ENCODE results near the gene ARL6IP6. TPM values are rescaled to one million over a fixed set of nuclear protein-coding genes. Genes with fewer than 3 reads are reported as not detected.

Gene ARL6IP6
- total RNA-seq = 10 to 100 TPM in 3 of 4 donors, 1 to 10 TPM in 1; 8.7 to 47.1 (median 22.8) TPM

GRCh38 chr2:152718076-152718908, at the start of gene ARL6IP6:
TSS of gene ARL6IP6 (plus strand) at chr2:152718620. CDS start at chr2:152718625, 5 bp downstream.
- DNase-seq = peak; percentile 89
- Histone ChIP-seq H3K36me3 (no peaks in the 10 kb centered on the region), H3K4me3 (peak within 1 kb of the TSS; percentile 96 to 98), H3K27me3 (no peaks in the 10 kb centered on the region), H3K27ac (peak within 1 kb of the TSS; percentile 97 to 98), H3K9me3 (no peaks in the 10 kb centered on the region), H3K4me1 (peaks cover 7 to 9% of the 10 kb centered on the region in 2 donors)
- TF ChIP-seq POLR2A (IDR thresholded peaks at IDR 0.05) = peak; percentile 81 to 86
- peak in 1 of 4 experiments; percentile 4 for TF ChIP-seq CTCF (IDR thresholded peaks at IDR 0.05)
- intact Hi-C loops (cut with DNase I; ENCODE audit: low total_unique reads) = loop anchor here (10.0 kb wide), 1 partner anchor 543 kb away; the partner anchor contains the start of gene STAM2

GRCh38 chr2:152674334-152674733, 44.1 kb upstream of the ARL6IP6 start:
- DNase-seq = no peak
- intact Hi-C loops (cut with DNase I; ENCODE audit: low total_unique reads) = no loop called here
- Histone ChIP-seq H3K9me3 (no peaks in the 10 kb centered on the region), H3K36me3 (no peaks in the 10 kb centered on the region), H3K27ac (no peak overlapping the region), H3K4me1 (no peaks in the 10 kb centered on the region), H3K27me3 (no peaks in the 10 kb centered on the region), H3K4me3 (no peak overlapping the region)
- no peak for TF ChIP-seq POLR2A (IDR thresholded peaks at IDR 0.05)
- TF ChIP-seq CTCF (IDR thresholded peaks at IDR 0.05) = no peak

GRCh38 chr2:152676461-152676860, 42.0 kb upstream of the ARL6IP6 start:
- Histone ChIP-seq H3K4me1 (no peaks in the 10 kb centered on the region), H3K27me3 (no peaks in the 10 kb centered on the region), H3K27ac (no peak overlapping the region), H3K9me3 (no peaks in the 10 kb centered on the region), H3K4me3 (no peak overlapping the region), H3K36me3 (no peaks in the 10 kb centered on the region)
- DNase-seq = no peak
- intact Hi-C loops (cut with DNase I; ENCODE audit: low total_unique reads) = no loop called here
- TF ChIP-seq POLR2A (IDR thresholded peaks at IDR 0.05) (no peak), CTCF (IDR thresholded peaks at IDR 0.05) (no peak)

- intact Hi-C loops (cut with DNase I; ENCODE audit: low total_unique reads) = no loop called here
- no peaks in the 10 kb centered on the region for H3K9me3 ChIP-seq
- no peak for DNase-seq
- no peaks in the 10 kb centered on the region for H3K27me3 ChIP-seq
- no peak for TF ChIP-seq POLR2A (IDR thresholded peaks at IDR 0.05)
- TF ChIP-seq CTCF (IDR thresholded peaks at IDR 0.05) = no peak
- H3K36me3 ChIP-seq = no peaks in the 10 kb centered on the region
- H3K4me3 ChIP-seq = no peak overlapping the region
- no peaks in the 10 kb centered on the region for H3K4me1 ChIP-seq
- H3K27ac ChIP-seq = no peak overlapping the region
Observed at GRCh38 chr2:152678808-152679207, 39.6 kb upstream of the ARL6IP6 start.

GRCh38 chr2:152682663-152683062, 35.8 kb upstream of the ARL6IP6 start:
- no peak for TF ChIP-seq CTCF (IDR thresholded peaks at IDR 0.05)
- TF ChIP-seq POLR2A (IDR thresholded peaks at IDR 0.05) = no peak
- intact Hi-C loops (cut with DNase I; ENCODE audit: low total_unique reads) = no loop called here
- Histone ChIP-seq H3K4me1 (no peaks in the 10 kb centered on the region), H3K27me3 (no peaks in the 10 kb centered on the region), H3K4me3 (no peak overlapping the region), H3K9me3 (no peaks in the 10 kb centered on the region), H3K27ac (no peak overlapping the region), H3K36me3 (no peaks in the 10 kb centered on the region)
- no peak for DNase-seq

All from uterus (tissue), 4 donors.